Fibroblast of lung (primary cell): ENCODE results near the gene CASP5.

Experiments
- EZH2 ChIP-seq: IDR thresholded peaks from 2 replicates; pipeline ENCODE4 v1.5.1; 2012; ENCODE audit warnings: low read length, control low read depth, mild to moderate bottlenecking; ENCODE audit errors: missing control alignments
- TF ChIP-seq, protein P1 (sequence below), 2 donors: IDR thresholded peaks in 1 of 2; conservative IDR thresholded peaks in 1 of 2; 1 replicate in 1 of 2; 2 replicates in 1 of 2; pipeline ENCODE4 v1.5.1; 2011 to 2012; ENCODE audit warnings: low read length in 2 of 2, control low read depth in 1 of 2, inconsistent platforms in 1 of 2, low read depth in 1 of 2, mild to moderate bottlenecking in 1 of 2

DNA sequence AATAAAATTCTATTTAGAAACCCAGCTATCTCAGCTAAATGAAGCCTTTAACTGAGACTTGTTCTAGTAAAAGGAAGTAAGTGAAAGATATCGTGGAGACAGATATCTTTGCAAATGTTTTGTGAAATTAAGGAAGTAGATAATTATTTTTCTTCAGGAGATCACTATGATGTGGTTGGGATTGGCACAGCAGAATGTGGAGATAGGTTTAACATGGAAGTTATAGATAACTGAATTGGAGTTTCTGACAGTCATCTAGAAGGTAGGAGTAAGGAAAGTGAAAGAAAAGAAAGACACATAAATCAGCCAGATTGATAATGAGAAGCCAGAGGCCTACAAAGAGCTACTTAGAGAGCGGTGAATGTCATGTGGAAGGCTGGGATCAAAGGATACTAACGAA is 4.7 kb upstream of the CASP5 start:
- TF ChIP-seq, protein P1, sequence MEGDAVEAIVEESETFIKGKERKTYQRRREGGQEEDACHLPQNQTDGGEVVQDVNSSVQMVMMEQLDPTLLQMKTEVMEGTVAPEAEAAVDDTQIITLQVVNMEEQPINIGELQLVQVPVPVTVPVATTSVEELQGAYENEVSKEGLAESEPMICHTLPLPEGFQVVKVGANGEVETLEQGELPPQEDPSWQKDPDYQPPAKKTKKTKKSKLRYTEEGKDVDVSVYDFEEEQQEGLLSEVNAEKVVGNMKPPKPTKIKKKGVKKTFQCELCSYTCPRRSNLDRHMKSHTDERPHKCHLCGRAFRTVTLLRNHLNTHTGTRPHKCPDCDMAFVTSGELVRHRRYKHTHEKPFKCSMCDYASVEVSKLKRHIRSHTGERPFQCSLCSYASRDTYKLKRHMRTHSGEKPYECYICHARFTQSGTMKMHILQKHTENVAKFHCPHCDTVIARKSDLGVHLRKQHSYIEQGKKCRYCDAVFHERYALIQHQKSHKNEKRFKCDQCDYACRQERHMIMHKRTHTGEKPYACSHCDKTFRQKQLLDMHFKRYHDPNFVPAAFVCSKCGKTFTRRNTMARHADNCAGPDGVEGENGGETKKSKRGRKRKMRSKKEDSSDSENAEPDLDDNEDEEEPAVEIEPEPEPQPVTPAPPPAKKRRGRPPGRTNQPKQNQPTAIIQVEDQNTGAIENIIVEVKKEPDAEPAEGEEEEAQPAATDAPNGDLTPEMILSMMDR (conservative IDR thresholded peaks at IDR 0.05 in 1 of 2, IDR thresholded peaks at IDR 0.05 in 1 of 2; ENCODE audit: low read depth in 1 of 2, low read length in 2 of 2): no peak
- no peak for TF ChIP-seq EZH2
